Loucy (cell line): ENCODE results near the gene IL21R.

Source experiments
- H2AFZ ChIP-seq: fragments of 200-600 bp; sonication (generic); 2 replicates; pipeline ENCODE4 v1.6.0; 2016; ENCODE audit warnings: antibody characterized with exemption, mild to moderate bottlenecking, low read length, moderate library complexity
- H3F3A ChIP-seq: fragments of 200-600 bp; 2 replicates; pipeline ENCODE4 v1.6.0; 2016; ENCODE audit warnings: antibody characterized with exemption, low read depth, mild to moderate bottlenecking
- H3K27me3 ChIP-seq: fragments of 200-600 bp; sonication (generic); 2 replicates; pipeline ENCODE4 v1.6.1; 2014; ENCODE audit warnings: low read length, mild to moderate bottlenecking; ENCODE audit not compliant: insufficient read depth, poor library complexity, severe bottlenecking
- H3K36me3 ChIP-seq: fragments of 200-600 bp; sonication (generic); 2 replicates; pipeline ENCODE4 v1.6.1; 2016; ENCODE audit warnings: low read length; ENCODE audit not compliant: insufficient read depth
- H3K4me1 ChIP-seq: fragments of 200-600 bp; sonication (generic); 2 replicates; pipeline ENCODE4 v1.5.1; 2014; ENCODE audit warnings: low read length, mild to moderate bottlenecking; ENCODE audit not compliant: insufficient read depth, poor library complexity, severe bottlenecking
- H3K4me2 ChIP-seq: fragments of 200-600 bp; sonication (generic); 2 replicates; pipeline ENCODE4 v1.6.0; 2014; ENCODE audit warnings: antibody characterized with exemption, low read length, low read depth, mild to moderate bottlenecking; ENCODE audit not compliant: poor library complexity, severe bottlenecking
- H3K4me3 ChIP-seq: fragments of 200-600 bp; sonication (generic); 2 replicates; pipeline ENCODE4 v1.5.1; 2014; ENCODE audit warnings: low read length, mild to moderate bottlenecking, mixed read lengths; ENCODE audit not compliant: poor library complexity, severe bottlenecking
- H3K79me2 ChIP-seq: fragments of 200-600 bp; sonication (generic); 2 replicates; pipeline ENCODE4 v1.6.1; 2014; ENCODE audit warnings: low read length; ENCODE audit not compliant: insufficient read depth
- H3K9ac ChIP-seq: fragments of 200-600 bp; sonication (generic); 2 replicates; pipeline ENCODE4 v1.6.0; 2014; ENCODE audit warnings: mild to moderate bottlenecking, low read depth, low read length, moderate library complexity; ENCODE audit not compliant: poor library complexity, severe bottlenecking
- H3K9me2 ChIP-seq: fragments of 200-600 bp; sonication (generic); replicated peaks from 2 replicates; pipeline ENCODE4 v1.6.1; 2016; ENCODE audit warnings: low read depth, low read length, mixed read lengths
- H3K9me3 ChIP-seq: fragments of 200-600 bp; sonication (generic); 2 replicates; pipeline ENCODE4 v1.6.1; 2014; ENCODE audit warnings: mild to moderate bottlenecking, antibody characterized with exemption, low read length, low read depth; ENCODE audit not compliant: insufficient read depth
- H4K20me1 ChIP-seq: fragments of 200-600 bp; sonication (generic); 2 replicates; pipeline ENCODE4 v1.6.0; 2014; ENCODE audit warnings: antibody characterized with exemption, low read length, mild to moderate bottlenecking; ENCODE audit not compliant: insufficient read depth, poor library complexity, severe bottlenecking
- CTCF ChIP-seq: fragments of 200-600 bp; sonication (generic); conservative IDR thresholded peaks from 2 replicates; pipeline ENCODE4 v1.5.1; 2014; ENCODE audit warnings: mild to moderate bottlenecking, antibody characterized with exemption, low read length
- EZH2phosphoT487 ChIP-seq: fragments of 200-600 bp; IDR thresholded peaks from 2 replicates; pipeline ENCODE4 v1.6.1; 2018; ENCODE audit warnings: antibody characterized with exemption, mild to moderate bottlenecking, moderate library complexity, borderline replicate concordance

Gene IL21R

GRCh38 chr16:27480761-27481160, 78.8 kb downstream of the IL21R start:
- Histone ChIP-seq H3K9ac (no peak overlapping the region), H3K79me2 (no peaks in the 10 kb centered on the region), H3K9me2 (no peaks in the 10 kb centered on the region), H3K9me3 (no peaks in the 10 kb centered on the region), H3K27me3 (no peaks in the 10 kb centered on the region), H2AFZ (no peak overlapping the region), H3K4me1 (no peaks in the 10 kb centered on the region), H3F3A (no peaks in the 10 kb centered on the region), H3K4me3 (no peak overlapping the region), H3K36me3 (peaks cover 81% of the 10 kb centered on the region; the same call in 1 of the 2 replicates), H3K4me2 (no peak overlapping the region), H4K20me1 (no peaks in the 10 kb centered on the region)
- no peak for TF ChIP-seq EZH2phosphoT487
- no peak for TF ChIP-seq CTCF

GRCh38 chr16:27481282-27481934, 79.4 kb downstream of the IL21R start:
- no peaks in the 10 kb centered on the region for H3F3A ChIP-seq
- no peak for TF ChIP-seq EZH2phosphoT487
- no peak for TF ChIP-seq CTCF
- H3K4me3 ChIP-seq, result no peak overlapping the region
- no peaks in the 10 kb centered on the region for H3K9me2 ChIP-seq
- no peak overlapping the region for H2AFZ ChIP-seq
- no peaks in the 10 kb centered on the region for H3K9me3 ChIP-seq
- H3K36me3 ChIP-seq, result peaks cover 77% of the 10 kb centered on the region; the same call in 1 of the 2 replicates
- no peaks in the 10 kb centered on the region for H3K79me2 ChIP-seq
- H3K4me1 ChIP-seq, result no peaks in the 10 kb centered on the region
- H3K4me2 ChIP-seq, result no peak overlapping the region
- H3K27me3 ChIP-seq, result no peaks in the 10 kb centered on the region
- no peaks in the 10 kb centered on the region for H4K20me1 ChIP-seq
- H3K9ac ChIP-seq, result no peak overlapping the region

GRCh38 chr16:27482397-27483087, 80.6 kb downstream of the IL21R start:
- H3K36me3 ChIP-seq, result peaks cover 75% of the 10 kb centered on the region; the same call in 1 of the 2 replicates
- no peaks in the 10 kb centered on the region for H4K20me1 ChIP-seq
- no peaks in the 10 kb centered on the region for H3K4me1 ChIP-seq

More at GRCh38 chr16:27482397-27483087, 80.6 kb downstream of the IL21R start:
- Histone ChIP-seq H3K9ac (no peak overlapping the region), H3K79me2 (no peaks in the 10 kb centered on the region), H3K4me2 (no peak overlapping the region), H3F3A (no peaks in the 10 kb centered on the region), H3K9me2 (no peaks in the 10 kb centered on the region), H3K9me3 (no peaks in the 10 kb centered on the region), H3K4me3 (no peak overlapping the region), H2AFZ (no peak overlapping the region), H3K27me3 (no peaks in the 10 kb centered on the region)
- TF ChIP-seq EZH2phosphoT487 (no peak), CTCF (no peak)
